Keratinocyte (primary cell): ENCODE results near the gene AKAIN1. TPM values are rescaled to one million over a fixed set of nuclear protein-coding genes. Genes with fewer than 3 reads are reported as not detected.

ENCODE experiments used
- DNase-seq: peaks from one replicate; pipeline ENCODE4 v3.0.0-alpha.2; 2011; ENCODE audit warnings: low read depth, missing footprints, low spot score
- FAIRE-seq: peaks from 2 replicates; lab custom pipeline; 2011; peaks lifted over from hg19 to GRCh38; lab: Jason Lieb, UNC
- H2AFZ ChIP-seq: 2 replicates; pipeline ENCODE4 v1.6.0; 2012; ENCODE audit warnings: low read length, control low read depth, inconsistent platforms; ENCODE audit not compliant: control insufficient read depth
- H3K27ac ChIP-seq: 2 replicates; pipeline ENCODE4 v1.5.1; 2011; ENCODE audit warnings: low read length; ENCODE audit not compliant: control insufficient read depth, insufficient read depth
- H3K27me3 ChIP-seq: 3 replicates; pipeline ENCODE4 v1.6.0; 2011; ENCODE audit warnings: low read length; ENCODE audit not compliant: control insufficient read depth, insufficient read depth; ENCODE audit errors: extremely low read depth
- H3K36me3 ChIP-seq, 2 experiments: 2 replicates in 1 of 2; 3 replicates in 1 of 2; pipeline ENCODE4 v1.5.1; 2011; ENCODE audit warnings: low read length in 2 of 2, mild to moderate bottlenecking in 1 of 2; ENCODE audit not compliant: control insufficient read depth in 2 of 2, insufficient read depth in 2 of 2; ENCODE audit errors: extremely low read depth in 1 of 2
- H3K4me1 ChIP-seq: 3 replicates; pipeline ENCODE4 v1.5.1; 2011; ENCODE audit warnings: low read length; ENCODE audit not compliant: control insufficient read depth, insufficient read depth; ENCODE audit errors: extremely low read depth
- H3K4me2 ChIP-seq: 3 replicates; pipeline ENCODE4 v1.6.0; 2011; ENCODE audit warnings: low read depth, low read length; ENCODE audit not compliant: control insufficient read depth, insufficient read depth; ENCODE audit errors: extremely low read depth
- H3K4me3 ChIP-seq, 3 experiments: fragments of 200-600 bp in 1 of 3; sonication (generic) in 1 of 3; 2 replicates in 2 of 3; 3 replicates in 1 of 3; pipeline ENCODE4 v1.5.1; 2011 to 2016; ENCODE audit warnings: low read length in 3 of 3, mild to moderate bottlenecking in 3 of 3, control low read depth in 2 of 3, inconsistent platforms in 1 of 3, low read depth in 1 of 3, mixed read lengths in 1 of 3, mixed run types in 1 of 3, moderate library complexity in 1 of 3; ENCODE audit not compliant: control insufficient read depth in 2 of 3, insufficient read depth in 2 of 3; ENCODE audit errors: extremely low read depth in 1 of 3
- H3K79me2 ChIP-seq: 2 replicates; pipeline ENCODE4 v1.6.0; 2012; ENCODE audit warnings: low read length; ENCODE audit not compliant: control insufficient read depth, insufficient read depth
- H3K9ac ChIP-seq: 3 replicates; pipeline ENCODE4 v1.6.0; 2011; ENCODE audit warnings: low read length; ENCODE audit not compliant: control insufficient read depth, insufficient read depth; ENCODE audit errors: extremely low read depth
- H3K9me1 ChIP-seq: 3 replicates; pipeline ENCODE4 v1.6.0; 2011; ENCODE audit warnings: low read length; ENCODE audit not compliant: control insufficient read depth, insufficient read depth; ENCODE audit errors: extremely low read depth
- H3K9me3 ChIP-seq: 2 replicates; pipeline ENCODE4 v1.5.1; 2012; ENCODE audit warnings: low read depth, low read length; ENCODE audit not compliant: control insufficient read depth
- H4K20me1 ChIP-seq: 3 replicates; pipeline ENCODE4 v1.6.0; 2011; ENCODE audit warnings: low read length; ENCODE audit not compliant: control insufficient read depth, insufficient read depth; ENCODE audit errors: extremely low read depth
- EZH2 ChIP-seq: IDR thresholded peaks from one replicate; pipeline ENCODE4 v1.6.1; 2012; ENCODE audit warnings: inconsistent platforms, mild to moderate bottlenecking, low read length, moderate library complexity
- dilution Hi-C: fragments of 300-500 bp; cut with MboI; formaldehyde crosslinking; loops from one replicate; pipeline ENCODE4 v1.7.0; 2020; ENCODE audit warnings: low sequenced_read_pairs; ENCODE audit not compliant: extremely low pct_ligation_motif_present
- polyA plus RNA-seq, 5 experiments: library from polyadenylated mRNA; depleted of rRNA in 3 of 5; stranded (reverse) in 3 of 5; stranded (forward) in 1 of 5; unstranded in 1 of 5; fragments of >200 nt; gene quantifications; 1 replicate in 1 of 5; 2 replicates in 3 of 5; 3 replicates in 1 of 5; pipeline versions ENCODE4 v1.2.1 to v1.2.3, GENCODE V29; 2011 to 2012; ENCODE audit warnings: missing spikeins in 2 of 5, low read depth in 1 of 5, low replicate concordance in 1 of 5
- TF ChIP-seq, protein P1 (sequence below), 3 experiments: IDR thresholded peaks in 1 of 3; conservative IDR thresholded peaks in 1 of 3; optimal IDR thresholded peaks in 1 of 3; 2 replicates in 2 of 3; 3 replicates in 1 of 3; pipeline versions ENCODE3 to v1.5.1; 2011; ENCODE audit warnings: low read length in 3 of 3, mild to moderate bottlenecking in 3 of 3, moderate library complexity in 2 of 3, control low read depth in 1 of 3, inconsistent platforms in 1 of 3; ENCODE audit not compliant: insufficient read depth in 2 of 3; ENCODE audit errors: extremely low read depth in 1 of 3

Gene AKAIN1
- polyA plus RNA-seq, 1 donor (not counting 4 experiments of a cell fraction or from before 2014, with no cell fraction given) = not detected

DNA sequence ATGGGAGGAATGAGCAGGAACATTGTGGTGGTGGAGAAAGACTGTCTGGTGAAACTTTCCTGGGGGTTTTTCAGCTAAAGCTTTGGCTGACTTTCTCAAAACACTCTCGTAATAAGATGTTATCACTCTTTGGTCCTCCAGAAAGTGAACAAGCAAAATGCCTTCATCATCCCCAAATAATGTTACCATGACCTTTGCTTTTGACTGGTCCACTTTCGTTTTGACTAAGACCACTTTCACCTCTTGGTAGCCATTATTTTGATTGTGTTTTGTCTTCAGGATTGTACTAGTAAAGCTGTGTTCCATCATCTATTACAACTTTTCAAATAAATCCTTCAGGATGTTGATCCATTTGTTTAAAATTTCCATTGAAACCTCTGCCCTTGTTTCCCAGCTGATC lies 103.2 kb downstream of the AKAIN1 start:
- Histone ChIP-seq H3K9me1 (no peaks in the 10 kb centered on the region), H4K20me1 (no peaks in the 10 kb centered on the region), H3K9ac (no peak overlapping the region), H2AFZ (no peak overlapping the region), H3K36me3 (no peaks in the 10 kb centered on the region), H3K4me1 (no peaks in the 10 kb centered on the region), H3K27ac (no peak overlapping the region), H3K27me3 (no peaks in the 10 kb centered on the region), H3K4me2 (no peak overlapping the region), H3K9me3 (no peaks in the 10 kb centered on the region), H3K4me3 (no peak overlapping the region), H3K79me2 (no peaks in the 10 kb centered on the region)
- no peak for DNase-seq
- FAIRE-seq = no peak
- TF ChIP-seq, protein P1, sequence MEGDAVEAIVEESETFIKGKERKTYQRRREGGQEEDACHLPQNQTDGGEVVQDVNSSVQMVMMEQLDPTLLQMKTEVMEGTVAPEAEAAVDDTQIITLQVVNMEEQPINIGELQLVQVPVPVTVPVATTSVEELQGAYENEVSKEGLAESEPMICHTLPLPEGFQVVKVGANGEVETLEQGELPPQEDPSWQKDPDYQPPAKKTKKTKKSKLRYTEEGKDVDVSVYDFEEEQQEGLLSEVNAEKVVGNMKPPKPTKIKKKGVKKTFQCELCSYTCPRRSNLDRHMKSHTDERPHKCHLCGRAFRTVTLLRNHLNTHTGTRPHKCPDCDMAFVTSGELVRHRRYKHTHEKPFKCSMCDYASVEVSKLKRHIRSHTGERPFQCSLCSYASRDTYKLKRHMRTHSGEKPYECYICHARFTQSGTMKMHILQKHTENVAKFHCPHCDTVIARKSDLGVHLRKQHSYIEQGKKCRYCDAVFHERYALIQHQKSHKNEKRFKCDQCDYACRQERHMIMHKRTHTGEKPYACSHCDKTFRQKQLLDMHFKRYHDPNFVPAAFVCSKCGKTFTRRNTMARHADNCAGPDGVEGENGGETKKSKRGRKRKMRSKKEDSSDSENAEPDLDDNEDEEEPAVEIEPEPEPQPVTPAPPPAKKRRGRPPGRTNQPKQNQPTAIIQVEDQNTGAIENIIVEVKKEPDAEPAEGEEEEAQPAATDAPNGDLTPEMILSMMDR (optimal IDR thresholded peaks at IDR 0.05 in 1 of 3, IDR thresholded peaks at IDR 0.05 in 1 of 3, conservative IDR thresholded peaks at IDR 0.05 in 1 of 3; ENCODE audit: extremely low read depth in 1 of 3, insufficient read depth in 2 of 3, low read length in 3 of 3) = no peak
- TF ChIP-seq EZH2 = no peak
- dilution Hi-C loops = no loop called here

Other genes with a start within 250 kb of the AKAIN1 start
- 5.4 to 9.1 TPM (median 6.8 TPM) in 3 replicates for gene ZBTB14, start 98.5 kb upstream of the AKAIN1 start, polyA plus RNA-seq